D721Med (cell line): ENCODE data around the gene TMEM161A.
A peak's percentile ranks its signal among the peaks of the same experiment; 100 is the strongest.
"Not testable (repeated sequence)": the region's sequence is repeated elsewhere in the genome, so short reads cannot be mapped to it uniquely, and the experiment has no call there.

Experiments used
- DNase-seq: peaks from one replicate; pipeline ENCODE4 v3.0.0; 2011; ENCODE audit warnings: low spot score; ENCODE audit not compliant: insufficient read length
- FAIRE-seq: peaks from 2 replicates; lab custom pipeline; 2011; peaks lifted over from hg19 to GRCh38; lab: Jason Lieb, UNC
- CTCF ChIP-seq: IDR thresholded peaks from 2 replicates; pipeline ENCODE4 v1.5.1; 2012; ENCODE audit warnings: mild to moderate bottlenecking, control low read depth; ENCODE audit not compliant: insufficient read depth; ENCODE audit errors: missing control alignments

The TMEM161A gene

GRCh38 chr19:19138109-19138981 is at the start of gene TMEM161A:
TMEM161A (minus strand) TSS chr19:19138478; CDS start chr19:19138428, 50 bp downstream.
- no peak for TF ChIP-seq CTCF
- no peak for FAIRE-seq
- peak; percentile 99 for DNase-seq

DNA sequence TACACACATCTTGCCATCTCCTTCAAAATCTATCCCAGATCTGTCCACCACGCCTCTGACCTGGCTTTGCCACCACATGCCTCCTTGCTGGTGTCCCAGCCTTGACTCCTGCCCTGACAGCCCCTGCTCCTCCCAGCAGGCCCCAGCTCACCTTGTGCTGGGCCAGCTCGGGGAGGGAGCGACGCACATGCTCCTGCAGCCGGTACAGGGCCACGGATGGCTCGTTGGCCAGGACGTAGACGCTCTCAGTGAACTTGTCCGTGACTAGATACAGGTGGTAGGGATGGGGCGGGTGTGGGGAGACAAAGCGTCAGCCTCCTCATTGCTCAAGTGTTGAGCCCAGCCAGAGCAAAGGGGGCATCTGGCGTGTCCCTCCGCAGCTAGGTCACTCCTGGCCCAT is 48.5 kb upstream of the TMEM161A start:
- no peak for DNase-seq
- no peak for TF ChIP-seq CTCF
- FAIRE-seq: no peak

DNA sequence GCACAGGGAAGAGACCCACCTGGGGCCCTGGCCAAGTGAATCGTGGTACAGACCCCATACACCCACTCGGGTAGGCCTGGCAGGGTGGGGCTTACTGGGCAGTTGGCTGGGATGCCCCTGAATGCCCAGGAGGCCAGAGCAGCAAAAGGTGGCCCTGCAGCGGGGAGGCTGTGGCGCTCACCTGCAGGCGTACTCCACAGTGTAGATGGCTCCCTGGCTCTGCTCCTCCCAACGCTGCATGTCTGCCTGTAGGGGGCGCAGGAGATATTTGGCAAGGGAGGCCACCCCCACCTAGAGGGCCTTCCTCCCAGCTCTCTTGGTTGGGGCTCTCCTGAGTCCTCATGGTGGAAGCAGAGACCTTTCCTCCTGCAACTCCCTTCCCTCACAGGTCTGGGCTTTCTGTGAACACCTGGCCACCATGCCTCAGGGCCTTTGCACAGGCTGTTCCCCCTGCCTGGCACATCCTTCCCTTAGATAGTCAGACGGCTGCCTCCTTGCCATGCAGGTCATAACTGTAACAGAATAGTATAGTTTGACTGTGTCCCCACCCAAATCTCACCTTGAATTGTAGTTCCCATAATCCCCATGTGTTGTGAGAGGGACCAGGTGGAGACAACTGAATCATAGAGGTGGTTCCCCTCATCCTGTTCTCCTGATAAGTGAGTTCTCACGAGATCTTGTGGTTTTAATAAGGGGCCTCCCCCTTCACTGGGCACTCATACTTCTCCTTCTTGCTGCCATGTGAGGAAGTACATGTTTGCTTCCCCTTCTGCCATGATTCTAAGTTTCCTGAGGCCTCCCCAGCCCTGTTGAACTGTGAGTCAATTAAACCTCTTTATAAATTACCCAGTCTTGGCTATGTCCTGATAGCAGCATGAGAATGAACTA is 47.8 kb upstream of the TMEM161A start:
- FAIRE-seq (no peak), DNase-seq (no peak)
- TF ChIP-seq CTCF: peak; percentile 65

DNA sequence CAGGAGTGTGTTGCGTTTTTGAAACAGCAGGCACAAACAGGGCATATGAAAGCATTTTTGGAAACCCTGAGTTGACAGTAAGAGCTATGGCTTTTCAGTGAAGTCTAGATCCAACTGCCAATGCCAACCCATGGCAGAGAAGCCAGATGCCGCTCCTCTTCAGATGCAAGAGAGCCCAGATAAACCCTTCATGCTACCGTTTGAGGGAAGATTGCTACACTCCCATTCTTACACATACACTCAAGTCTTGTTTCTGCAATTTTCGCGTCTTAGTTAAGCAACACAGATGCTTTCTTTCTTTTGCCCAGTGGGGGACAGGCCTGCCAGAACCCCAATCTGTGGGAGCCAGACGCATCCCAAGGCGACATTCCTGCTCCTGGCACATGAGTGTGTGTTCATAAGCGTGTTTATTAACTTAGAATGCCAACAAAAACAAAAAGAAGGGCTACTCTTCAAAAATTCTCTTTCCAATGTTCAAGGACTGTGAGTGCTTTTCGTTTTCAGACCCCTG is 43.3 kb upstream of the TMEM161A start:
- TF ChIP-seq CTCF: no peak
- DNase-seq (no peak), FAIRE-seq (no peak)

DNA sequence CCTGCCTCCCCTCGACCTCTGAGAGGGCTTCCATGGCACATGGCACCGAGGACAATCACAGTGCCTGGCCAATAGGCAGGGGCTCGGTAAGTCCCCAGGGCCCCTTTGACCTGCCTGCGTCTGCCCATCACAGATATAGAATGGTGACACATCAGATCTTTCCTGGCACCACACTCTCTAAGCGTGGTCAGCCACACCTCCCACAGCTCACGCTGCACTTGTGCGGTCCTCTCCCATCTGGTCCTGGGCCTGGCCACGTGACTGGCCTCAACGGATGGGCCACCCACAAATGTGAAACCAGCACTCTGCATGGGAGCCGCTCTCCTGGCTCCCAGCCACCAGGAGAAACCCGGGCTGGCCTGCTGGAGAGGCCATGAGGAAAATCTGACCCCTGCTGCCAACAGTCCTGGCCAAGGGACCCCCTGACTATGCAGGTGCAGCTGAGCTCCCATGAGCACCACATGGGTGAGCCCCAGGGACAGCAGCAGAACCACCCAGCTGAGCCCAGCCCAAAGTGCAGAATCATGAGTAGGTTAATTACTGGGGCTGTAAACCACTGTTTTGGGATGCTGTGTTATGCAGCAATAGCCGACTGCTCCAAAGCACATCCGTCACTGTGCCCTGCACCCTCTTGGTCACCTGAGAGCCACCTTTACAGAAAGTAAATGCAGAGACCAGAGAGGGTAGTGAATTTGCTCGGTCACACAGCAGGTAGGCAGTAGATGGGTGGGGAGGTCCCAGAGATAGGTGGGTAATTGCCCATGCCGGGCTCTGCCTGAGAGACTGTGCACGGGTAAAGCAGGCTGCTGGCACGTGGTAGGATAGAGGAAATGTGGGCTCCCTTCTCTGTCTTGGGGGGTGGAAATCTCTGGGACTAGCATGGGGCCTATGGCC is 41.5 kb upstream of the TMEM161A start:
- DNase-seq: no peak
- no peak for FAIRE-seq
- TF ChIP-seq CTCF: no peak

DNA sequence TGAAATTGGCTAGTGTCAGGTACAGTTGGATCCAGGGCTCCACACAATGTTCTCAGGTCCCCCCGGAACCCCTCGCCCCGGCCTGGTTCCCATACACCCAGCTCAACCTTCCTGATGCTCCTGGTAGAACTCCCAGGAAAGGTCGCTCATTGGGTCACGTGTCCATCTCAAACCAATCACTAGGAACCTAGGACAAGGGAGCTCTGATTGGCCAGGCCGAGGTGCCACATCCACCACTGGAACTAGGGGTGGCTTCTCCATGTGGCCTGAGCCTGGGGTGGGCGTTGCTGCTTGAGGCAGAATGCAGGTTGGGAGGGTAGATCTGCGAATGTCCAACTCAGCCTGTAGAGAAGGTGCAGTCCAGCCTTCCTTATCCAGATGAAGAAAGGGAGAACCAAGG is 38.7 kb upstream of the TMEM161A start:
- no peak for TF ChIP-seq CTCF
- DNase-seq (no peak), FAIRE-seq (no peak)

- FAIRE-seq: not testable (repeated sequence)
Measured at GRCh38 chr19:19173243-19173642, 35.0 kb upstream of the TMEM161A start.

More at GRCh38 chr19:19173243-19173642, 35.0 kb upstream of the TMEM161A start:
- DNase-seq: not testable (repeated sequence)
